ENCODE results near the gene EEFSEC. TPM values are rescaled to one million over a fixed set of nuclear protein-coding genes. Genes with fewer than 3 reads are reported as not detected.

EEFSEC gene
- total RNA-seq, 1 experiment from 2014 or later: 9.5 TPM

- Histone ChIP-seq H4K20me1 (ENCODE audit: control insufficient read depth, insufficient read depth, insufficient read length) (no peaks in the 10 kb centered on the region), H3K9ac (ENCODE audit: extremely low read depth, insufficient read length, low read length) (no peak overlapping the region), H4K91ac (ENCODE audit: insufficient read length, low read depth, low read length) (no peak overlapping the region), H3K18ac (ENCODE audit: insufficient read length, low read depth, low read length) (no peak overlapping the region), H3K23me2 (ENCODE audit: insufficient read length, low read depth, low read length, poor library complexity, severe bottlenecking) (no peaks in the 10 kb centered on the region), H3K4me1 (ENCODE audit: insufficient read depth, low read length) (peaks cover 25% of the 10 kb centered on the region; the same call in 1 of the 2 replicates), H2BK5ac (ENCODE audit: insufficient read length, low read length) (no peak overlapping the region), H3K4ac (ENCODE audit: low read depth, low read length) (no peak overlapping the region), H2AFZ (ENCODE audit: low read length) (no peak overlapping the region), H3K79me2 (ENCODE audit: insufficient read depth, low read length) (no peaks in the 10 kb centered on the region), H3K27me3 (ENCODE audit: insufficient read depth, low read length) (no peaks in the 10 kb centered on the region), H2BK15ac (ENCODE audit: low read depth, low read length) (no peak overlapping the region), H3K23ac (ENCODE audit: insufficient read length, low read depth, low read length) (no peak overlapping the region), H2BK20ac (ENCODE audit: low read depth, low read length, poor library complexity, severe bottlenecking) (no peak overlapping the region), H3K79me1 (ENCODE audit: insufficient read depth, low read depth, low read length, poor library complexity, severe bottlenecking) (no peaks in the 10 kb centered on the region), H4K8ac (replicated peaks; ENCODE audit: insufficient read length, low read depth, low read length) (no peak overlapping the region), H2BK12ac (ENCODE audit: insufficient read length, low read depth, low read length) (no peak overlapping the region), H3K14ac (ENCODE audit: insufficient read depth, low read length) (no peak overlapping the region), H4K5ac (ENCODE audit: insufficient read length, low read depth, low read length) (no peak overlapping the region), H3T11ph (ENCODE audit: low read length) (no peak overlapping the region), H3K4me2 (ENCODE audit: insufficient read depth, insufficient read length, low read length) (no peak overlapping the region), H3K9me3 (ENCODE audit: control insufficient read depth, low read depth, low read length) (no peaks in the 10 kb centered on the region), H2AK5ac (ENCODE audit: insufficient read length, low read length) (no peak overlapping the region), H2BK120ac (ENCODE audit: low read depth, low read length, poor library complexity, severe bottlenecking) (no peak overlapping the region), H3K27ac (ENCODE audit: insufficient read length, low read depth, low read length) (no peak overlapping the region), H3K56ac (ENCODE audit: insufficient read length, low read depth, low read length) (no peak overlapping the region)
- Mint-ChIP-seq H3K4me1 (peaks cover 74 to 81% of the 10 kb centered on the region in 2 experiments), H3K4me3 (peak overlapping the region in 1 of 2 experiments; percentile 57; a peak in 2 of 5 replicates), H3K27ac (peak overlapping the region in 2 of 3 experiments; percentile 38 to 45; a peak in 3 of 7 replicates), H3K36me3 (ENCODE audit: insufficient read depth in 1 of 3, low read depth in 3 of 3) (peaks cover 0 to 2% (median 2%) of the 10 kb centered on the region in 3 experiments; a peak in 3 of 7 replicates), H3K27me3 (ENCODE audit: low read depth) (peaks cover 49% of the 10 kb centered on the region), H3K9me3 (no peaks in the 10 kb centered on the region)
- WGBS (ENCODE audit: extremely low coverage, insufficient read length, low lambda C conversion rate): no CpG with 5 or more reads among the region's 17 CpGs
- TF ChIP-seq CTCF (conservative IDR thresholded peaks at IDR 0.05): no peak
- DNase-seq: peak; percentile 58
These were observed 125.7 kb downstream of the EEFSEC start for GRCh38 chr3:128278761-128279600.
